ENCODE measurements around the gene MAPK4.

GRCh38 chr18:50666536-50666935, 106.6 kb downstream of the MAPK4 start:
- TF ChIP-seq EZH2 (IDR thresholded peaks at IDR 0.05) (no peak), POLR2AphosphoS5 (IDR thresholded peaks at IDR 0.05; ENCODE audit: borderline replicate concordance, low read depth, low read length) (no peak), FOXP2 (optimal IDR thresholded peaks at IDR 0.05; ENCODE audit: control extremely low read depth, extremely low read length, insufficient read depth) (no peak)

Data from SK-N-MC (cell line).